K562 treated with DMSO at 1 percent for 12 hours (cell line): Measurements from ENCODE around the gene FRMPD4. TPM values are rescaled to one million over a fixed set of nuclear protein-coding genes. Genes with fewer than 3 reads are reported as not detected.

Experiments
- total RNA-seq: library from RNA; unstranded; fragments of 300-600 nt; gene quantifications from 2 replicates; pipeline ENCODE4 v1.2.3, GENCODE V29; 2022; ENCODE audit not compliant: insufficient read depth

FRMPD4 gene
- not detected in 2 replicates for total RNA-seq

DNA sequence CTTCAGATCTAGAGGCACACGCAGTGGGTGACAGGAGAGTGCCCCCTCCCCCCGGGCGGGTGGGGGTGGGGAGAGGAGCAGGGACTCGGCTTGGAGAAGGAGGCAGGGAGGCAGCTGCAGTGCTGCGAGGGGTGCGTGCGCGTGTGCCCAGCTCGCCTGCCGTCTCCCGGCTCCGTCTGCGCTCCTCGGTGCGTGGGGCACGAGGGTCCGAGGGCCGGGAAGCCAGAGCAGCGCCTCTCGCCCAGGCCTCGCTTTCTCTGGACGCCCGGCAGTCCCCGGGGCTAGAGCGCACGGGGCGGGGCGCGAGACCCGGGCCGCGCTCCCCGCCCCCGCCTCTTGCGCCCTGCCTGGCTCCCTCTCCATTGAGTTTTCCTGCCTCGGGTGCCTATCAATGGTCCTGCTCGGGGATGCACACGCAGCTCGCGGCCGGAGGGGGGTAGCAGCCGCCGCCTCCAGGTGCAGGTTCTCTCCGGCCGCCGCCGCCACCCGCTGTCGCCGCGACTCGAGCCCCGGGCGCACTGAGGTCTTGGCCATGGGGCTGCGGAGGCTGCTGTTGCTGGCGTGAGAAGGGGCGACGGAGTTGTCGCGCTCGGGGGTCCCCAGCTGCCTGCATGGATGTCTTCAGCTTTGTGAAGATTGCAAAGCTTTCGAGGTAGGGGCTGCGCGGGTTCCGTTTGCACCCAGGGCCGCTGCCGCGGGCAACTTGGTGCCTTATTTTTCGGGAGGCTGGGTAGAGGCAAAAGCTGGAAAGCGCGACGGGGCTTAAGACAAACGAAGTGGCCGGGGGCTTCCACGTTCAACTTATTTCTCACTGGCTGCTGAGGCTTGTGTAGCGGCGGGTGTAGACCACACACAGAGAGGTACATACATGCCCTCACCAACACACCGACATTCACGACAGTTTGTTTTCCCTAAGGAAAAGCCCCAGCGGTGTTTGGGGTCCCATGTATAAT lies at the start of gene FRMPD4:
TSS of gene FRMPD4 (plus strand) at position 113 of the 953 bp plus-strand sequence. CDS start at position 612, 499 bp downstream.

